GM12878 (cell line): ENCODE measurements around the gene GAR1. TPM values are rescaled to one million over a fixed set of nuclear protein-coding genes. Genes with fewer than 3 reads are reported as not detected.

Experiments used
- ATAC-seq: fragments of 200-7000 bp; cut with Tn5 transposase; 3 replicates; pipeline ENCODE4 v1.9.1; 2020; ENCODE audit warnings: mild to moderate bottlenecking, moderate library complexity
- BruUV-seq: library from RNA; stranded (reverse); fragments of 400-500 nt; replicated peaks from 2 replicates; lab custom pipeline; 2021; lab: Mats Ljungman, UMichigan
- CTCF ChIA-PET: fragments of 300-600 bp; sonication (Branson Sonifier 250); formaldehyde crosslinking; extraction: SDS; loops from one replicate; lab custom pipeline; 2021; ENCODE audit warnings: inconsistent platforms; lab: Yijun Ruan, JAX
- POLR2A ChIA-PET: fragments of 350-600 bp; formaldehyde crosslinking; extraction: SDS; loops from one replicate; lab custom pipeline; 2021; ENCODE audit warnings: inconsistent platforms; lab: Charles Lee
- RAD21 ChIA-PET: fragments of 300-600 bp; sonication (Branson Sonifier 250); formaldehyde crosslinking; loops from one replicate; lab custom pipeline; 2023; ENCODE audit warnings: antibody characterized with exemption; ENCODE audit not compliant: unreplicated experiment; lab: Charles Lee
- SMC1A ChIA-PET: fragments of 300-600 bp; sonication (Branson Sonifier 250); formaldehyde crosslinking; loops from one replicate; lab custom pipeline; 2023; ENCODE audit not compliant: unreplicated experiment, uncharacterized antibody; lab: Charles Lee
- DNase-seq: peaks from one replicate; pipeline ENCODE4 v3.0.0-alpha.2; 2011; ENCODE audit warnings: low read depth, low spot score
- FAIRE-seq: peaks from 3 replicates; lab custom pipeline; 2011; peaks lifted over from hg19 to GRCh38; lab: Jason Lieb, UNC
- H2AFZ ChIP-seq: 2 replicates; pipeline ENCODE4 v1.6.0; 2011; ENCODE audit warnings: low read depth, low read length, control low read depth; ENCODE audit not compliant: control insufficient read depth
- H3K27ac ChIP-seq: 2 replicates; pipeline ENCODE4 v1.5.1; 2011; ENCODE audit warnings: control low read depth; ENCODE audit not compliant: control insufficient read depth, insufficient read depth
- H3K27me3 ChIP-seq, 2 experiments: replicated peaks in 1 of 2; 2 replicates each; pipeline versions ENCODE4 v1.6.0 to v1.6.1; 2011; ENCODE audit warnings: low read length in 1 of 2; ENCODE audit not compliant: control insufficient read depth in 2 of 2, insufficient read depth in 2 of 2
- H3K36me3 ChIP-seq, 2 experiments: 2 replicates each; pipeline ENCODE4 v1.5.1; 2011; ENCODE audit warnings: low read length in 1 of 2; ENCODE audit not compliant: control insufficient read depth in 2 of 2, insufficient read depth in 2 of 2
- H3K4me1 ChIP-seq: 2 replicates; pipeline ENCODE4 v1.6.1; 2011; ENCODE audit warnings: mild to moderate bottlenecking, low read length, moderate library complexity, mixed read lengths; ENCODE audit not compliant: control insufficient read depth, insufficient read depth
- H3K4me2 ChIP-seq: 2 replicates; pipeline ENCODE4 v1.6.0; 2011; ENCODE audit warnings: control low read depth; ENCODE audit not compliant: control insufficient read depth, insufficient read depth
- H3K4me3 ChIP-seq: fragments of 200-600 bp; sonication (generic); 2 replicates; pipeline ENCODE4 v1.5.1; 2016
- H3K79me2 ChIP-seq: 2 replicates; pipeline ENCODE4 v1.6.0; 2011; ENCODE audit warnings: low read length; ENCODE audit not compliant: control insufficient read depth, insufficient read depth
- H3K9ac ChIP-seq: 2 replicates; pipeline ENCODE4 v1.8.0; 2011; ENCODE audit warnings: low read length, control low read depth, mixed read lengths; ENCODE audit not compliant: control insufficient read depth, insufficient read depth
- H3K9me3 ChIP-seq: replicated peaks from 3 replicates; pipeline ENCODE4 v1.5.1; 2011; ENCODE audit warnings: mild to moderate bottlenecking, low read length; ENCODE audit not compliant: control insufficient read depth, insufficient read depth
- H4K20me1 ChIP-seq: 2 replicates; pipeline ENCODE4 v1.6.0; 2011; ENCODE audit not compliant: control insufficient read depth, insufficient read depth
- GATAD2B ChIP-seq: fragments of 450-650 bp; conservative IDR thresholded peaks from 2 replicates; pipeline ENCODE4 v1.6.1; 2017; ENCODE audit warnings: low read depth, mild to moderate bottlenecking, moderate library complexity
- HDGF ChIP-seq: fragments of 450-650 bp; IDR thresholded peaks from 2 replicates; pipeline ENCODE4 v1.6.1; 2016; ENCODE audit warnings: antibody characterized with exemption
- NBN ChIP-seq: fragments of 450-650 bp; IDR thresholded peaks from 2 replicates; pipeline ENCODE4 v1.6.1; 2016
- PAX5 ChIP-seq: IDR thresholded peaks from 2 replicates; pipeline ENCODE4 v1.6.1; 2011; ENCODE audit warnings: low read depth, low read length, borderline replicate concordance
- POLR2A ChIP-seq: IDR thresholded peaks from 2 replicates; pipeline ENCODE4 v1.6.1; 2011; ENCODE audit warnings: low read depth, mild to moderate bottlenecking, low read length
- RB1 ChIP-seq: fragments of 450-650 bp; formaldehyde crosslinking; IDR thresholded peaks from 2 replicates; pipeline ENCODE4 v1.6.1; 2017; ENCODE audit warnings: mild to moderate bottlenecking, borderline replicate concordance
- SP1 ChIP-seq: IDR thresholded peaks from one replicate; pipeline ENCODE4 v1.6.1; 2011; ENCODE audit warnings: low read depth, low read length
- STAT3 ChIP-seq: IDR thresholded peaks from 2 replicates; pipeline ENCODE4 v1.6.1; 2011; ENCODE audit warnings: low read depth, low read length, improper control_type of control experiment
- ZNF622 ChIP-seq: fragments of 450-650 bp; IDR thresholded peaks from 2 replicates; pipeline ENCODE4 v1.6.1; 2017; ENCODE audit warnings: mild to moderate bottlenecking, inconsistent platforms
- WGBS: methylation state at CpG from one replicate; pipeline ENCODE4 v1.1.6; 2016; ENCODE audit warnings: low lambda C conversion rate; ENCODE audit not compliant: insufficient replicate concordance, insufficient coverage; ENCODE audit errors: missing lambda C conversion rate; 5-methylcytosine and 5-hydroxymethylcytosine counted together
- in situ Hi-C: fragments of 300-500 bp; cut with MboI; formaldehyde crosslinking; loops from 9 replicates; pipeline ENCODE4 v1.14.3; 2018; ENCODE audit warnings: mixed read lengths
- intact Hi-C: fragments of 100-400 bp; cut with micrococcal nuclease; formaldehyde crosslinking; loops from one replicate; pipeline ENCODE4 v1.14.2; 2022; ENCODE audit not compliant: unreplicated experiment
- polyA plus RNA-seq, 11 experiments: library from polyadenylated mRNA; depleted of rRNA in 4 of 11; unstranded in 6 of 11; stranded (reverse) in 5 of 11; fragments of >200 nt; fragmentation: Nextera tagmentation in 4 of 11; fragmentation: Illumina TruSeq in 1 of 11; extraction: Ambion mirVana in 4 of 11; extraction: Trizol in 1 of 11; gene quantifications; 1 replicate in 1 of 11; 2 replicates in 10 of 11; pipeline versions ENCODE4 v1.2.1 to v1.2.3, GENCODE V29; 2011 to 2016; ENCODE audit warnings: inconsistent platforms in 2 of 11, missing spikeins in 2 of 11, low read depth in 1 of 11
- total RNA-seq, 4 experiments: library from RNA; depleted of rRNA in 3 of 4; stranded (reverse); fragments of >200 nt in 3 of 4; fragmentation: Illumina TruSeq in 1 of 4; extraction: Trizol in 1 of 4; gene quantifications; 2 replicates each; pipeline versions ENCODE4 v1.2.1 to v1.2.3, GENCODE V29; 2013 to 2021
- TF ChIP-seq, protein P1 (sequence below): fragments of 450-650 bp; IDR thresholded peaks from 2 replicates; pipeline ENCODE4 v1.6.1; 2017; ENCODE audit warnings: mild to moderate bottlenecking
- TF ChIP-seq, protein P2 (sequence below): fragments of 450-650 bp; IDR thresholded peaks from 2 replicates; pipeline ENCODE4 v1.6.1; 2016; ENCODE audit warnings: mild to moderate bottlenecking
- TF ChIP-seq, protein P3 (sequence below): IDR thresholded peaks from 2 replicates; pipeline ENCODE4 v1.6.1; 2012; ENCODE audit warnings: low read length, inconsistent platforms
- TF ChIP-seq, protein P4 (sequence below): IDR thresholded peaks from 2 replicates; pipeline ENCODE4 v1.6.1; 2012; ENCODE audit warnings: improper control_type of control experiment, low read depth, low read length; ENCODE audit not compliant: insufficient replicate concordance
- TF ChIP-seq, protein P5 (sequence below): fragments of 450-650 bp; IDR thresholded peaks from 2 replicates; pipeline ENCODE4 v1.6.1; 2017; ENCODE audit warnings: low read depth, mild to moderate bottlenecking, moderate library complexity

Gene GAR1
- total and polyA plus RNA-seq, 10 of the 15 experiments (the other 5 are each of a cell fraction or from before 2014, with no cell fraction given), result 11.7 to 76.3 (median 29.8) TPM

DNA sequence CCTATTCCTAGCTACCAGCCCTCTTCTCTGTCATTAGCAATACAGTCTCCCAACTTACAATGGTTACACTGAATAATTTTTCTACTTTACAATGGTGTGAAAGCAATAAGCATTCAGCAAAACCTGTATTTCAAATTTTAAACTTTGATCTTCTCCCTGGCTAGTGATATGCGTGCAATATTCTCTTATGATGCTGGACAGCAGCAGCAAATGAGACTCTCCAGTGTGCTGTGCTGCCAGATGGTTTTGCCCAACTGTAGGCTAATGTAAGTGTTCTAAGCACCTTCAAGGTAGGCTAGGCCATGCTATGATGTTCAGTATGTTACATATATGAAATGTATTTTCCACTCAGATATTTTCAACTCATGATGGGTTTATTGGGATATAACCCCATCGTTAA lies 5.9 kb upstream of the GAR1 start:
- no peak for DNase-seq
- H3K9ac ChIP-seq, result no peak overlapping the region
- no peak for ATAC-seq
- in situ Hi-C loops (loop anchor here (5.0 kb wide), 1 partner anchor 382 kb away; no protein-coding TSS in a partner anchor), intact Hi-C loops (loop anchor here (10.0 kb wide), 1 partner anchor 385 kb away; the partner anchor contains the start of gene ELOVL6)
- H3K36me3 ChIP-seq, result no peaks in the 10 kb centered on the region
- TF ChIP-seq, protein P1, sequence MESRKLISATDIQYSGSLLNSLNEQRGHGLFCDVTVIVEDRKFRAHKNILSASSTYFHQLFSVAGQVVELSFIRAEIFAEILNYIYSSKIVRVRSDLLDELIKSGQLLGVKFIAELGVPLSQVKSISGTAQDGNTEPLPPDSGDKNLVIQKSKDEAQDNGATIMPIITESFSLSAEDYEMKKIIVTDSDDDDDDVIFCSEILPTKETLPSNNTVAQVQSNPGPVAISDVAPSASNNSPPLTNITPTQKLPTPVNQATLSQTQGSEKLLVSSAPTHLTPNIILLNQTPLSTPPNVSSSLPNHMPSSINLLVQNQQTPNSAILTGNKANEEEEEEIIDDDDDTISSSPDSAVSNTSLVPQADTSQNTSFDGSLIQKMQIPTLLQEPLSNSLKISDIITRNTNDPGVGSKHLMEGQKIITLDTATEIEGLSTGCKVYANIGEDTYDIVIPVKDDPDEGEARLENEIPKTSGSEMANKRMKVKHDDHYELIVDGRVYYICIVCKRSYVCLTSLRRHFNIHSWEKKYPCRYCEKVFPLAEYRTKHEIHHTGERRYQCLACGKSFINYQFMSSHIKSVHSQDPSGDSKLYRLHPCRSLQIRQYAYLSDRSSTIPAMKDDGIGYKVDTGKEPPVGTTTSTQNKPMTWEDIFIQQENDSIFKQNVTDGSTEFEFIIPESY, result no peak
- TF ChIP-seq, protein P2, sequence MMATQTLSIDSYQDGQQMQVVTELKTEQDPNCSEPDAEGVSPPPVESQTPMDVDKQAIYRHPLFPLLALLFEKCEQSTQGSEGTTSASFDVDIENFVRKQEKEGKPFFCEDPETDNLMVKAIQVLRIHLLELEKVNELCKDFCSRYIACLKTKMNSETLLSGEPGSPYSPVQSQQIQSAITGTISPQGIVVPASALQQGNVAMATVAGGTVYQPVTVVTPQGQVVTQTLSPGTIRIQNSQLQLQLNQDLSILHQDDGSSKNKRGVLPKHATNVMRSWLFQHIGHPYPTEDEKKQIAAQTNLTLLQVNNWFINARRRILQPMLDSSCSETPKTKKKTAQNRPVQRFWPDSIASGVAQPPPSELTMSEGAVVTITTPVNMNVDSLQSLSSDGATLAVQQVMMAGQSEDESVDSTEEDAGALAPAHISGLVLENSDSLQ, result no peak
- no peak for TF ChIP-seq STAT3
- TF ChIP-seq, protein P3, sequence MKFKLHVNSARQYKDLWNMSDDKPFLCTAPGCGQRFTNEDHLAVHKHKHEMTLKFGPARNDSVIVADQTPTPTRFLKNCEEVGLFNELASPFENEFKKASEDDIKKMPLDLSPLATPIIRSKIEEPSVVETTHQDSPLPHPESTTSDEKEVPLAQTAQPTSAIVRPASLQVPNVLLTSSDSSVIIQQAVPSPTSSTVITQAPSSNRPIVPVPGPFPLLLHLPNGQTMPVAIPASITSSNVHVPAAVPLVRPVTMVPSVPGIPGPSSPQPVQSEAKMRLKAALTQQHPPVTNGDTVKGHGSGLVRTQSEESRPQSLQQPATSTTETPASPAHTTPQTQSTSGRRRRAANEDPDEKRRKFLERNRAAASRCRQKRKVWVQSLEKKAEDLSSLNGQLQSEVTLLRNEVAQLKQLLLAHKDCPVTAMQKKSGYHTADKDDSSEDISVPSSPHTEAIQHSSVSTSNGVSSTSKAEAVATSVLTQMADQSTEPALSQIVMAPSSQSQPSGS, result no peak
- no peak for TF ChIP-seq HDGF
- TF ChIP-seq, protein P4, sequence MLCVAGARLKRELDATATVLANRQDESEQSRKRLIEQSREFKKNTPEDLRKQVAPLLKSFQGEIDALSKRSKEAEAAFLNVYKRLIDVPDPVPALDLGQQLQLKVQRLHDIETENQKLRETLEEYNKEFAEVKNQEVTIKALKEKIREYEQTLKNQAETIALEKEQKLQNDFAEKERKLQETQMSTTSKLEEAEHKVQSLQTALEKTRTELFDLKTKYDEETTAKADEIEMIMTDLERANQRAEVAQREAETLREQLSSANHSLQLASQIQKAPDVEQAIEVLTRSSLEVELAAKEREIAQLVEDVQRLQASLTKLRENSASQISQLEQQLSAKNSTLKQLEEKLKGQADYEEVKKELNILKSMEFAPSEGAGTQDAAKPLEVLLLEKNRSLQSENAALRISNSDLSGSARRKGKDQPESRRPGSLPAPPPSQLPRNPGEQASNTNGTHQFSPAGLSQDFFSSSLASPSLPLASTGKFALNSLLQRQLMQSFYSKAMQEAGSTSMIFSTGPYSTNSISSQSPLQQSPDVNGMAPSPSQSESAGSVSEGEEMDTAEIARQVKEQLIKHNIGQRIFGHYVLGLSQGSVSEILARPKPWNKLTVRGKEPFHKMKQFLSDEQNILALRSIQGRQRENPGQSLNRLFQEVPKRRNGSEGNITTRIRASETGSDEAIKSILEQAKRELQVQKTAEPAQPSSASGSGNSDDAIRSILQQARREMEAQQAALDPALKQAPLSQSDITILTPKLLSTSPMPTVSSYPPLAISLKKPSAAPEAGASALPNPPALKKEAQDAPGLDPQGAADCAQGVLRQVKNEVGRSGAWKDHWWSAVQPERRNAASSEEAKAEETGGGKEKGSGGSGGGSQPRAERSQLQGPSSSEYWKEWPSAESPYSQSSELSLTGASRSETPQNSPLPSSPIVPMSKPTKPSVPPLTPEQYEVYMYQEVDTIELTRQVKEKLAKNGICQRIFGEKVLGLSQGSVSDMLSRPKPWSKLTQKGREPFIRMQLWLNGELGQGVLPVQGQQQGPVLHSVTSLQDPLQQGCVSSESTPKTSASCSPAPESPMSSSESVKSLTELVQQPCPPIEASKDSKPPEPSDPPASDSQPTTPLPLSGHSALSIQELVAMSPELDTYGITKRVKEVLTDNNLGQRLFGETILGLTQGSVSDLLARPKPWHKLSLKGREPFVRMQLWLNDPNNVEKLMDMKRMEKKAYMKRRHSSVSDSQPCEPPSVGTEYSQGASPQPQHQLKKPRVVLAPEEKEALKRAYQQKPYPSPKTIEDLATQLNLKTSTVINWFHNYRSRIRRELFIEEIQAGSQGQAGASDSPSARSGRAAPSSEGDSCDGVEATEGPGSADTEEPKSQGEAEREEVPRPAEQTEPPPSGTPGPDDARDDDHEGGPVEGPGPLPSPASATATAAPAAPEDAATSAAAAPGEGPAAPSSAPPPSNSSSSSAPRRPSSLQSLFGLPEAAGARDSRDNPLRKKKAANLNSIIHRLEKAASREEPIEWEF, result no peak
- no peak for TF ChIP-seq RB1
- TF ChIP-seq NBN, result no peak
- TF ChIP-seq ZNF622, result no peak
- no peak for TF ChIP-seq POLR2A
- TF ChIP-seq SP1, result no peak
- no peak for TF ChIP-seq PAX5
- TF ChIP-seq, protein P5, sequence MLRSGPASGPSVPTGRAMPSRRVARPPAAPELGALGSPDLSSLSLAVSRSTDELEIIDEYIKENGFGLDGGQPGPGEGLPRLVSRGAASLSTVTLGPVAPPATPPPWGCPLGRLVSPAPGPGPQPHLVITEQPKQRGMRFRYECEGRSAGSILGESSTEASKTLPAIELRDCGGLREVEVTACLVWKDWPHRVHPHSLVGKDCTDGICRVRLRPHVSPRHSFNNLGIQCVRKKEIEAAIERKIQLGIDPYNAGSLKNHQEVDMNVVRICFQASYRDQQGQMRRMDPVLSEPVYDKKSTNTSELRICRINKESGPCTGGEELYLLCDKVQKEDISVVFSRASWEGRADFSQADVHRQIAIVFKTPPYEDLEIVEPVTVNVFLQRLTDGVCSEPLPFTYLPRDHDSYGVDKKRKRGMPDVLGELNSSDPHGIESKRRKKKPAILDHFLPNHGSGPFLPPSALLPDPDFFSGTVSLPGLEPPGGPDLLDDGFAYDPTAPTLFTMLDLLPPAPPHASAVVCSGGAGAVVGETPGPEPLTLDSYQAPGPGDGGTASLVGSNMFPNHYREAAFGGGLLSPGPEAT, result no peak
- no peak for TF ChIP-seq GATAD2B
- ChIA-PET SMC1A (interaction anchor here (0.6 to 1.6 kb wide), 2 partner anchors 10 to 378 kb away, joined by 3 read pairs; no protein-coding TSS in a partner anchor), CTCF (interaction anchor here (0.6 kb wide), 1 partner anchor 539 kb away, joined by 3 read pairs; no protein-coding TSS in a partner anchor), POLR2A (no interaction called here), RAD21 (no interaction called here)
- BruUV-seq, result no TSS peak
- H3K4me2 ChIP-seq, result no peak overlapping the region
- no peak overlapping the region for H3K4me3 ChIP-seq
- no peaks in the 10 kb centered on the region for H3K27me3 ChIP-seq
- H3K9me3 ChIP-seq, result no peaks in the 10 kb centered on the region
- no peak overlapping the region for H3K27ac ChIP-seq
- H3K4me1 ChIP-seq, result no peaks in the 10 kb centered on the region
- no peaks in the 10 kb centered on the region for H4K20me1 ChIP-seq
- 74% methylated on average over 2 of the region's 2 CpGs for WGBS
- H3K79me2 ChIP-seq, result no peaks in the 10 kb centered on the region
- FAIRE-seq, result no peak
- no peak overlapping the region for H2AFZ ChIP-seq
